ENCODE measurements around the gene SLC12A7. TPM values are rescaled to one million over a fixed set of nuclear protein-coding genes. Genes with fewer than 3 reads are reported as not detected.
A peak's percentile ranks its signal among the peaks of the same experiment; 100 is the strongest.

The SLC12A7 gene
- total RNA-seq, 1 donor from 2014 or later: 4.9 TPM

DNA sequence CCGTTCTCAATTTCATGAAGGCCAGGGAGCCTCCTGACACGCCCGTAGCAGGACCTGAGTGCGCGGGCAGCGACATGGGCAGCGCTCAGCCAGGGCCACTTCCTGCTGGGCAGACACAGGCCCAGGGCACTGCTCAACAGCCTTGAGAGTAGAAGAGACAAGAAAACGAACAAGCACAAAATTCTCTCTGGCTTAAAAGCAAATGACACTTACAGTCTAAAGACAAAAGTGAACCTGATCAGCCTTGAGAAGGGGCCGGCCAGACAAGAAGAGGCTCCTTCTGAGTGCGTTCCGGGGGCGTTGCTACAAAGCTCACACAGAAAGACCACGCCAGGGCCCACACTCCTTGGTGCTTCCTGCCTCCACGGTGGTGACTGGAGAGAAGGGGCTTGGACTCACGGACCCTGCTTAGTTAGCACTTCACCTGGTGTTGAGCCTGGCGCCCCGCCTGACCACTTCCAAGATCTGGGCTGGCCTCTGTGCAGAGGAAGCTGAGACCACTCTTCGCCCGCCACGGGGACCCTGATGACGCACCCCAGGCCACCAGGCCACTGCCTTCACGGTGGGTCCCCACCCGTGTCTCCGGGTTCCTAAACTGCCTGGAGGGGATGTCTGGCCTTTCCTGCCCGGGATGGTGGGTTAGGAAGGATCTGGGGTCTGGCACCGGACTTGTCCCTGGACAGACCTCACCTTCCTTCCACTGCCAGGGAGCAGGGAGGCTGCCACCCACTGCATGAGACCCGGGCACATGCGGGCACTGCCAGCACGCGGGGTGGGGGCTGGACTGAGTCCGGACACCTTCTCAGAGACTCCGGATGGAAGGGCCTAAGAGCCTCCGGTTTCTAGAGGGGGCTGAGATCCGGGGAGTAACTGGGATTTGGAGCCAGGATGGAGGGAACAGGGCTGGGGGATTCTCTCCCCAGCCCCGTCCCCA lies 1.3 kb downstream of the SLC12A7 start:
- Mint-ChIP-seq H3K27ac (ENCODE audit: unreplicated experiment) (no peak overlapping the region), H3K4me3 (ENCODE audit: unreplicated experiment) (peak overlapping the region; percentile 72), H3K4me1 (ENCODE audit: low read depth) (peaks cover 3% of the 10 kb centered on the region), H3K36me3 (ENCODE audit: low read depth) (no peaks in the 10 kb centered on the region), H3K27me3 (ENCODE audit: low read depth) (peaks cover 8% of the 10 kb centered on the region), H3K9me3 (ENCODE audit: low read depth) (no peaks in the 10 kb centered on the region)
- no peak for DNase-seq (ENCODE audit: low spot score)
- TF ChIP-seq, protein P1, sequence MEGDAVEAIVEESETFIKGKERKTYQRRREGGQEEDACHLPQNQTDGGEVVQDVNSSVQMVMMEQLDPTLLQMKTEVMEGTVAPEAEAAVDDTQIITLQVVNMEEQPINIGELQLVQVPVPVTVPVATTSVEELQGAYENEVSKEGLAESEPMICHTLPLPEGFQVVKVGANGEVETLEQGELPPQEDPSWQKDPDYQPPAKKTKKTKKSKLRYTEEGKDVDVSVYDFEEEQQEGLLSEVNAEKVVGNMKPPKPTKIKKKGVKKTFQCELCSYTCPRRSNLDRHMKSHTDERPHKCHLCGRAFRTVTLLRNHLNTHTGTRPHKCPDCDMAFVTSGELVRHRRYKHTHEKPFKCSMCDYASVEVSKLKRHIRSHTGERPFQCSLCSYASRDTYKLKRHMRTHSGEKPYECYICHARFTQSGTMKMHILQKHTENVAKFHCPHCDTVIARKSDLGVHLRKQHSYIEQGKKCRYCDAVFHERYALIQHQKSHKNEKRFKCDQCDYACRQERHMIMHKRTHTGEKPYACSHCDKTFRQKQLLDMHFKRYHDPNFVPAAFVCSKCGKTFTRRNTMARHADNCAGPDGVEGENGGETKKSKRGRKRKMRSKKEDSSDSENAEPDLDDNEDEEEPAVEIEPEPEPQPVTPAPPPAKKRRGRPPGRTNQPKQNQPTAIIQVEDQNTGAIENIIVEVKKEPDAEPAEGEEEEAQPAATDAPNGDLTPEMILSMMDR (IDR thresholded peaks at IDR 0.05): no peak

- TF ChIP-seq, protein P1 (IDR thresholded peaks at IDR 0.05): no peak
- Mint-ChIP-seq H3K4me1 (ENCODE audit: low read depth) (peaks cover 3% of the 10 kb centered on the region), H3K9me3 (ENCODE audit: low read depth) (no peaks in the 10 kb centered on the region), H3K27ac (ENCODE audit: unreplicated experiment) (no peak overlapping the region), H3K36me3 (ENCODE audit: low read depth) (no peaks in the 10 kb centered on the region), H3K27me3 (ENCODE audit: low read depth) (peaks cover 4% of the 10 kb centered on the region), H3K4me3 (ENCODE audit: unreplicated experiment) (no peak overlapping the region)
- no peak for DNase-seq (ENCODE audit: low spot score)
These were observed 2.1 kb downstream of the SLC12A7 start for GRCh38 chr5:1109542-1110306.

DNA sequence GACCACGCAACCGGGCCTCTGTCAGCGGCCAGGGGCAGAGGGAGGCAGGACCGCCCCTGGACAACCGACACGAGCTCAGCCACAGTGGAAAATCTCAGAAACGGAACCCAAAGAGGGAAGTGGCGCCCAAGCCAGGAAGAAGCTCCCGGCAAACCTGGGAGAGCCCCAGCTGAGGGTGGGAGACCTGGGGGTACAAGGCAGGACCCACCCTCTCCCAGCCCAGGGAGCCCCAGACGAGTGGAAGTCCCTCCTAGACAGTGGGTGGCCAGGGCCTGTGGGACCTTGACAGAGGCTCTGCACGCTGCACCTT lies 3.0 kb downstream of the SLC12A7 start:
- Mint-ChIP-seq H3K27ac (ENCODE audit: unreplicated experiment) (no peak overlapping the region), H3K9me3 (ENCODE audit: low read depth) (no peaks in the 10 kb centered on the region), H3K36me3 (ENCODE audit: low read depth) (no peaks in the 10 kb centered on the region), H3K27me3 (ENCODE audit: low read depth) (peaks cover 4% of the 10 kb centered on the region), H3K4me3 (ENCODE audit: unreplicated experiment) (no peak overlapping the region), H3K4me1 (ENCODE audit: low read depth) (peaks cover 3% of the 10 kb centered on the region)
- TF ChIP-seq, protein P1 (IDR thresholded peaks at IDR 0.05): no peak
- no peak for DNase-seq (ENCODE audit: low spot score)

DNA sequence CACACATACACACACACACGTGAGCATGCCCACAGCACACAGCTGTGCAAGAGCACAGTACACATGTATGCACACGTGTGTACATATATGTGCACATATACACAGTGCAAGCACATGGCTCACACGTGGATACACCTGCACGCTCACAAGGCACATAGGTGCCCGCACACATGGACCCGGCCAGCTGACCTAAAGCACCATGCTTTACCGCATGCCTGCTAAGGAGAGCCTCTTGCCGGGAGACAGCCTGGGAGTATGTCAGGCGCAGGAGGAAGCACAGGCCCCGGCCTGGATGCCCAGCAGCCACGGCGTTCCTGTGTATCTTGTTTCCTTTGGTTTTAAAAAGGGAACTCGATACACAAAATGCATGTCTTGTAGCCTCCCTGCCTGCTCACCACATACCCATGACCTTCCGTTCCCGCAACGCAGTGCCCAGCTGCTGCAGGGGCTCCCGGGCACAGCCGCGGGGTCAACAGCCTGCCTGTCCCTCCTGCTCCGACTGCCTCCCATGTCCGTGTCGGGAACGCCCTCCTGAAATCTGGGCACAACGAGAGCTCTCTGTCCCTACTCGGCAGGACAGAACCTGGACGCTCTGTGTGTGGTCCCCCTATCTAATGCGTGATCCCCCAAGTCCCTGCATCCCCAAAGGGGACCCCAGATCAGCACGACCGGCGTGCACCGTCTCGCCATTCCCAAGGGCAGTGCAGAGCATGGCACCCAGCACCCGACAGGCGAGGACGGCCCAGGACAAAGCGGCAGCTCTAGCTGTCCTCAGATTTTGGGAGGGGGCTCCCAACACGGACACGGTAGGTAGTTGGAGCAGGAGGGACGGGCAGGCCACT lies 3.6 kb downstream of the SLC12A7 start:
- no peak for DNase-seq (ENCODE audit: low spot score)
- TF ChIP-seq, protein P1 (IDR thresholded peaks at IDR 0.05): no peak
- Mint-ChIP-seq H3K4me1 (ENCODE audit: low read depth) (peaks cover 3% of the 10 kb centered on the region), H3K4me3 (ENCODE audit: unreplicated experiment) (no peak overlapping the region), H3K9me3 (ENCODE audit: low read depth) (no peaks in the 10 kb centered on the region), H3K27ac (ENCODE audit: unreplicated experiment) (no peak overlapping the region), H3K27me3 (ENCODE audit: low read depth) (peaks cover 5% of the 10 kb centered on the region), H3K36me3 (ENCODE audit: low read depth) (no peaks in the 10 kb centered on the region)

Data from chondrocyte (in vitro differentiated cells).